Myocyte (in vitro differentiated cells): ENCODE data around the gene PCSK5. TPM values are rescaled to one million over a fixed set of nuclear protein-coding genes. Genes with fewer than 3 reads are reported as not detected.
A peak's percentile ranks its signal among the peaks of the same experiment; 100 is the strongest.

Experiments
- DNase-seq: peaks from one replicate; pipeline ENCODE4 v3.0.0-alpha.2; 2012; ENCODE audit warnings: low read depth
- total RNA-seq: library from RNA; depleted of rRNA; stranded (reverse); fragments of >200 nt; gene quantifications from 2 replicates; pipeline ENCODE4 v1.2.3, GENCODE V29; 2014

PCSK5 gene
- total RNA-seq, 1 donor from 2014 or later = 5.4 TPM

GRCh38 chr9:76374783-76375559 is 484.5 kb downstream of the PCSK5 start:
- DNase-seq = peak; percentile 61

GRCh38 chr9:76377791-76378190 is 487.3 kb downstream of the PCSK5 start:
- no peak for DNase-seq

- no peak for DNase-seq
Measured at GRCh38 chr9:76378367-76379073, 488.0 kb downstream of the PCSK5 start.

GRCh38 chr9:76379494-76379893 is 489.0 kb downstream of the PCSK5 start:
- no peak for DNase-seq

- DNase-seq = no peak
Measured at GRCh38 chr9:76390656-76391055, 500.2 kb downstream of the PCSK5 start.

GRCh38 chr9:76394195-76394959 is 503.9 kb downstream of the PCSK5 start, which contains the start of gene RFK:
RFK (minus strand) TSS chr9:76394426; CDS start chr9:76394171, 255 bp downstream.
- DNase-seq = peak; percentile 93

- no peak for DNase-seq
Measured at GRCh38 chr9:76394960-76395252, 504.4 kb downstream of the PCSK5 start.

- no peak for DNase-seq
Measured at GRCh38 chr9:76395381-76395780, 504.9 kb downstream of the PCSK5 start.

GRCh38 chr9:76396144-76396543 is 505.7 kb downstream of the PCSK5 start:
- no peak for DNase-seq

- no peak for DNase-seq
Measured at GRCh38 chr9:76396597-76396996, 506.1 kb downstream of the PCSK5 start.

- DNase-seq = no peak
Measured at GRCh38 chr9:76399856-76400255, 509.4 kb downstream of the PCSK5 start.

GRCh38 chr9:76400534-76401096 is 510.1 kb downstream of the PCSK5 start:
- DNase-seq = no peak

GRCh38 chr9:76401176-76401575 is 510.7 kb downstream of the PCSK5 start:
- no peak for DNase-seq

- DNase-seq = no peak
Measured at GRCh38 chr9:76401580-76402354, 511.3 kb downstream of the PCSK5 start.

GRCh38 chr9:76403352-76403751 is 512.9 kb downstream of the PCSK5 start:
- peak; percentile 76 for DNase-seq

GRCh38 chr9:76404401-76404800 is 513.9 kb downstream of the PCSK5 start:
- DNase-seq = no peak

GRCh38 chr9:76405340-76405739 is 514.9 kb downstream of the PCSK5 start:
- DNase-seq = no peak

- DNase-seq = no peak
Measured at GRCh38 chr9:76405868-76406267, 515.4 kb downstream of the PCSK5 start.
